SK-N-SH (cell line): ENCODE data around the gene DNAJC10. TPM values are rescaled to one million over a fixed set of nuclear protein-coding genes. Genes with fewer than 3 reads are reported as not detected.

ENCODE experiments used
- CTCF ChIA-PET: fragments of 300-600, 350-600 bp; formaldehyde crosslinking; extraction: SDS; loops from one replicate; lab custom pipeline; 2021; lab: Yijun Ruan, JAX
- POLR2A ChIA-PET: fragments of 350-600 bp; sonication (Branson Sonifier 250); formaldehyde crosslinking; extraction: SDS; loops from one replicate; lab custom pipeline; 2020; ENCODE audit warnings: antibody characterized with exemption, inconsistent platforms; lab: Yijun Ruan, JAX
- DNase-seq: peaks from one replicate; pipeline ENCODE4 v3.0.0; 2012
- H2AFZ ChIP-seq: fragments of 200-600 bp; sonication (generic); 2 replicates; pipeline ENCODE4 v1.8.1; 2016; ENCODE audit warnings: antibody characterized with exemption, mild to moderate bottlenecking, low read depth
- H3F3A ChIP-seq: fragments of 200-600 bp; sonication (generic); replicated peaks from 2 replicates; pipeline ENCODE3; 2016; ENCODE audit warnings: antibody characterized with exemption, mild to moderate bottlenecking; ENCODE audit not compliant: insufficient read depth
- H3K27ac ChIP-seq, 2 experiments: fragments of 200-500 bp in 1 of 2; fragments of 200-600 bp in 1 of 2; sonication (Bioruptor generic) in 1 of 2; sonication (generic), shearing (Covaris generic) in 1 of 2; 2 replicates each; pipeline versions ENCODE4 v1.5.1 to v1.6.1; 2014 to 2016; ENCODE audit warnings: low read depth in 2 of 2, inconsistent platforms in 1 of 2, low read length in 1 of 2, mild to moderate bottlenecking in 1 of 2, mixed read lengths in 1 of 2
- H3K27me3 ChIP-seq: fragments of 200-600 bp; sonication (generic), shearing (Covaris generic); 2 replicates; pipeline ENCODE4 v1.6.1; 2016; ENCODE audit warnings: mixed run types; ENCODE audit not compliant: insufficient read depth
- H3K36me3 ChIP-seq, 2 experiments: fragments of 200-500 bp in 1 of 2; fragments of 200-600 bp in 1 of 2; sonication (Bioruptor generic) in 1 of 2; sonication (generic) in 1 of 2; replicated peaks in 1 of 2; 2 replicates each; pipeline versions ENCODE3 to v1.5.1; 2014 to 2016; ENCODE audit warnings: low read length in 1 of 2, mild to moderate bottlenecking in 1 of 2; ENCODE audit not compliant: insufficient read depth in 2 of 2, control insufficient read depth in 1 of 2
- H3K4me1 ChIP-seq, 2 experiments: fragments of 200-500 bp in 1 of 2; fragments of 200-600 bp in 1 of 2; sonication (Bioruptor generic) in 1 of 2; sonication (generic), shearing (Covaris generic) in 1 of 2; 2 replicates each; pipeline versions ENCODE4 v1.5.1 to v1.6.1; 2014 to 2016; ENCODE audit warnings: low read depth in 1 of 2, low read length in 1 of 2, mixed run types in 1 of 2; ENCODE audit not compliant: insufficient read depth in 2 of 2, control insufficient read depth in 1 of 2
- H3K4me2 ChIP-seq: fragments of 200-600 bp; sonication (generic), shearing (Covaris generic); 2 replicates; pipeline ENCODE4 v1.6.1; 2017; ENCODE audit warnings: mixed run types
- H3K4me3 ChIP-seq, 2 experiments: fragments of 200-500 bp in 1 of 2; fragments of 200-600 bp in 1 of 2; sonication (Bioruptor generic) in 1 of 2; sonication (generic), shearing (Covaris generic) in 1 of 2; 2 replicates each; pipeline versions ENCODE4 v1.5.1 to v1.8.1; 2014 to 2016; ENCODE audit warnings: low read depth in 2 of 2, inconsistent platforms in 1 of 2, low read length in 1 of 2, mild to moderate bottlenecking in 1 of 2, mixed read lengths in 1 of 2, moderate library complexity in 1 of 2
- H3K79me2 ChIP-seq: fragments of 200-600 bp; sonication (generic); 2 replicates; pipeline ENCODE4 v1.8.1; 2017; ENCODE audit warnings: mild to moderate bottlenecking; ENCODE audit not compliant: insufficient read depth
- H3K9ac ChIP-seq: fragments of 200-600 bp; sonication (generic); 2 replicates; pipeline ENCODE4 v1.6.1; 2017; ENCODE audit warnings: mixed run types
- H3K9me2 ChIP-seq: fragments of 200-600 bp; sonication (generic); 2 replicates; pipeline ENCODE4 v1.6.1; 2017; ENCODE audit warnings: mixed run types
- H3K9me3 ChIP-seq: fragments of 200-600 bp; sonication (generic); 2 replicates; pipeline ENCODE4 v1.6.1; 2017; ENCODE audit warnings: mixed run types, mild to moderate bottlenecking, moderate library complexity
- H4K20me1 ChIP-seq: fragments of 200-600 bp; sonication (generic); 2 replicates; pipeline ENCODE4 v1.6.1; 2017; ENCODE audit warnings: mild to moderate bottlenecking, mixed run types; ENCODE audit not compliant: insufficient read depth
- EP300 ChIP-seq, 2 experiments: IDR thresholded peaks; 2 replicates each; pipeline versions ENCODE4 v1.4.0 to v1.6.1; 2012; ENCODE audit warnings: borderline replicate concordance in 1 of 2, low read depth in 1 of 2, low read length in 1 of 2
- POLR2AphosphoS5 ChIP-seq: IDR thresholded peaks from 2 replicates; pipeline ENCODE4 v1.6.1; 2012; ENCODE audit warnings: low read depth, low read length
- RAD21 ChIP-seq: IDR thresholded peaks from 2 replicates; pipeline ENCODE4 v1.6.1; 2012; ENCODE audit warnings: mild to moderate bottlenecking, low read length
- SIN3A ChIP-seq: IDR thresholded peaks from 2 replicates; pipeline ENCODE4 v1.6.1; 2012; ENCODE audit warnings: low read depth, mild to moderate bottlenecking, low read length, moderate library complexity, borderline replicate concordance
- ZBTB33 ChIP-seq: IDR thresholded peaks from 2 replicates; pipeline ENCODE4 v1.4.0; 2012; ENCODE audit warnings: low read depth, borderline replicate concordance
- WGBS: methylation state at CpG from one replicate; pipeline ENCODE4 v1.1.6; 2017; ENCODE audit warnings: low lambda C conversion rate; 5-methylcytosine and 5-hydroxymethylcytosine counted together
- polyA plus RNA-seq, 3 experiments: library from polyadenylated mRNA; depleted of rRNA; stranded (reverse); fragments of >200 nt; gene quantifications; 2 replicates each; pipeline ENCODE4 v1.2.3, GENCODE V29; 2012
- TF ChIP-seq, protein P1 (sequence below): fragments of 200-600 bp; sonication (generic); IDR thresholded peaks from 2 replicates; pipeline ENCODE4 v1.6.1; 2017; ENCODE audit warnings: antibody characterized with exemption, mild to moderate bottlenecking, moderate library complexity
- TF ChIP-seq, protein P2 (sequence below): fragments of 150-350 bp; IDR thresholded peaks from 2 replicates; pipeline ENCODE4 v1.6.1; 2017; ENCODE audit warnings: antibody characterized with exemption, low read length, low read depth, borderline replicate concordance
- TF ChIP-seq, protein P3 (sequence below): IDR thresholded peaks from 2 replicates; pipeline ENCODE4; 2012

DNAJC10 gene
- polyA plus RNA-seq, 1 of the 3 experiments (the other 2 are of a cell fraction) = 30.8 TPM

DNA sequence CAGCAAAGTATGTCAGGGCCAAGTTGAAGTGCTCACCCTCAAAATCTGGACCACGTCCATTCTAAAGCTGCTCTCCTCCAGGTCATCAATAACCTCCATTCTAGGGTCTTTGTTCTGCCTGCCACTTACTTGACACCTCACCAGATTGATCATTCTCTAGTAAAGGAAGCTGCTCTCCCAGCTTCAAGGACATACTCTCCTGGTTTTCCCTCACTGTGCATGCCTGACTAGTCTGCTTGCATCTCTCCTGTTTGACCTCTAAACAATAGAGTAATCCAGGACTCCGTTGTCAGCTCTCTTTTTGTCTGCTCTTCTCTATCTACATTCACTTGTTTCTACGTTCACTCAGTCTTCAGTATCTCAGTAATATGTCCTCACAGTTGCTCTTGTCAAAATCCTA is 91.3 kb downstream of the DNAJC10 start:
- no peak overlapping the region for H3K9ac ChIP-seq
- H3K4me3 ChIP-seq = no peak overlapping the region
- no peak overlapping the region for H3K27ac ChIP-seq
- H2AFZ ChIP-seq = no peak overlapping the region
- TF ChIP-seq, protein P1, sequence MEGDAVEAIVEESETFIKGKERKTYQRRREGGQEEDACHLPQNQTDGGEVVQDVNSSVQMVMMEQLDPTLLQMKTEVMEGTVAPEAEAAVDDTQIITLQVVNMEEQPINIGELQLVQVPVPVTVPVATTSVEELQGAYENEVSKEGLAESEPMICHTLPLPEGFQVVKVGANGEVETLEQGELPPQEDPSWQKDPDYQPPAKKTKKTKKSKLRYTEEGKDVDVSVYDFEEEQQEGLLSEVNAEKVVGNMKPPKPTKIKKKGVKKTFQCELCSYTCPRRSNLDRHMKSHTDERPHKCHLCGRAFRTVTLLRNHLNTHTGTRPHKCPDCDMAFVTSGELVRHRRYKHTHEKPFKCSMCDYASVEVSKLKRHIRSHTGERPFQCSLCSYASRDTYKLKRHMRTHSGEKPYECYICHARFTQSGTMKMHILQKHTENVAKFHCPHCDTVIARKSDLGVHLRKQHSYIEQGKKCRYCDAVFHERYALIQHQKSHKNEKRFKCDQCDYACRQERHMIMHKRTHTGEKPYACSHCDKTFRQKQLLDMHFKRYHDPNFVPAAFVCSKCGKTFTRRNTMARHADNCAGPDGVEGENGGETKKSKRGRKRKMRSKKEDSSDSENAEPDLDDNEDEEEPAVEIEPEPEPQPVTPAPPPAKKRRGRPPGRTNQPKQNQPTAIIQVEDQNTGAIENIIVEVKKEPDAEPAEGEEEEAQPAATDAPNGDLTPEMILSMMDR = no peak
- TF ChIP-seq POLR2AphosphoS5 = no peak
- TF ChIP-seq, all 33 proteins: peak for 0
- ChIA-PET CTCF (interaction anchor here (0.9 to 1.4 kb wide), 3 partner anchors 9 to 14 kb away, joined by 3 read pairs; no protein-coding TSS in a partner anchor), POLR2A (no interaction called here)
- Histone ChIP-seq H3K27me3 (no peaks in the 10 kb centered on the region), H3K4me1 (no peaks in the 10 kb centered on the region), H3K36me3 (no peaks in the 10 kb centered on the region), H3F3A (no peaks in the 10 kb centered on the region), H3K9me2 (no peaks in the 10 kb centered on the region), H4K20me1 (no peaks in the 10 kb centered on the region), H3K9me3 (no peaks in the 10 kb centered on the region), H3K79me2 (no peaks in the 10 kb centered on the region), H3K4me2 (no peak overlapping the region)
- DNase-seq = no peak
- WGBS = 77% methylated on average over 3 of the region's 3 CpGs

DNA sequence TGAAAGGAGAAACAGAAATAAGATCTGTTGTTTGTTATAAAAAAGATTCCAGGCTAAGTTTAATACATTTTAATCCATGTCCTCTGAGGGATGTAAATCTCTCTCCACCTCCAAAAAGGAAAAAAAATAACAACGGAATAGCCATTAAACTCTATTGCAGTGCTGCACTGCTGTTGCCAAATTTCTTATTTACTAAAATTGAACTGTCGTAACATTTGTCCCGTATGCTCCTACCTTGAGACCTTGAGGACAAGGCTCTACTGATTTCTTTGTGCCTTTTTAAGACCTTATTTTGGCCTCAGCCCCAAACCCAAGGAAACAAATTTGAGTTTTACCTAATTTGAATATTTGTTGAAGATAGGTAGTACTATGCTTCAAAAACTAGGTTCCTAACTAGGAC is 94.0 kb downstream of the DNAJC10 start:
- no peaks in the 10 kb centered on the region for H3K9me2 ChIP-seq
- DNase-seq = no peak
- H3K79me2 ChIP-seq = no peaks in the 10 kb centered on the region
- H4K20me1 ChIP-seq = no peaks in the 10 kb centered on the region
- no peak overlapping the region for H3K4me2 ChIP-seq
- no peaks in the 10 kb centered on the region for H3K36me3 ChIP-seq
- H3K27me3 ChIP-seq = no peaks in the 10 kb centered on the region
- H3K9me3 ChIP-seq = no peaks in the 10 kb centered on the region
- ChIA-PET POLR2A (no interaction called here), CTCF (no interaction called here)
- WGBS = 84% methylated on average over 3 of the region's 3 CpGs
- TF ChIP-seq ZBTB33 = no peak
- TF ChIP-seq EP300 (IDR thresholded peaks at IDR 0.05; ENCODE audit: borderline replicate concordance in 1 of 2, low read depth in 1 of 2, low read length in 1 of 2) = no peak
- no peak for TF ChIP-seq RAD21
- TF ChIP-seq SIN3A = no peak
- TF ChIP-seq, protein P2, sequence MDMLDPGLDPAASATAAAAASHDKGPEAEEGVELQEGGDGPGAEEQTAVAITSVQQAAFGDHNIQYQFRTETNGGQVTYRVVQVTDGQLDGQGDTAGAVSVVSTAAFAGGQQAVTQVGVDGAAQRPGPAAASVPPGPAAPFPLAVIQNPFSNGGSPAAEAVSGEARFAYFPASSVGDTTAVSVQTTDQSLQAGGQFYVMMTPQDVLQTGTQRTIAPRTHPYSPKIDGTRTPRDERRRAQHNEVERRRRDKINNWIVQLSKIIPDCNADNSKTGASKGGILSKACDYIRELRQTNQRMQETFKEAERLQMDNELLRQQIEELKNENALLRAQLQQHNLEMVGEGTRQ = no peak
- TF ChIP-seq, protein P3, sequence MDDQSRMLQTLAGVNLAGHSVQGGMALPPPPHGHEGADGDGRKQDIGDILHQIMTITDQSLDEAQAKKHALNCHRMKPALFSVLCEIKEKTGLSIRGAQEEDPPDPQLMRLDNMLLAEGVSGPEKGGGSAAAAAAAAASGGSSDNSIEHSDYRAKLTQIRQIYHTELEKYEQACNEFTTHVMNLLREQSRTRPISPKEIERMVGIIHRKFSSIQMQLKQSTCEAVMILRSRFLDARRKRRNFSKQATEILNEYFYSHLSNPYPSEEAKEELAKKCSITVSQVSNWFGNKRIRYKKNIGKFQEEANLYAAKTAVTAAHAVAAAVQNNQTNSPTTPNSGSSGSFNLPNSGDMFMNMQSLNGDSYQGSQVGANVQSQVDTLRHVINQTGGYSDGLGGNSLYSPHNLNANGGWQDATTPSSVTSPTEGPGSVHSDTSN = no peak
- no peak for TF ChIP-seq POLR2AphosphoS5
- H3K27ac ChIP-seq = no peak overlapping the region
- no peak overlapping the region for H3K9ac ChIP-seq
- H2AFZ ChIP-seq = no peak overlapping the region
- no peaks in the 10 kb centered on the region for H3K4me1 ChIP-seq
- H3F3A ChIP-seq = no peaks in the 10 kb centered on the region
- no peak overlapping the region for H3K4me3 ChIP-seq
